Hepatic stellate cell (primary cell): ENCODE data around the gene WNT3A.

Experiments used
- DNase-seq: peaks from one replicate; pipeline ENCODE4 v3.0.0; 2011; ENCODE audit warnings: low spot score

WNT3A gene

DNA sequence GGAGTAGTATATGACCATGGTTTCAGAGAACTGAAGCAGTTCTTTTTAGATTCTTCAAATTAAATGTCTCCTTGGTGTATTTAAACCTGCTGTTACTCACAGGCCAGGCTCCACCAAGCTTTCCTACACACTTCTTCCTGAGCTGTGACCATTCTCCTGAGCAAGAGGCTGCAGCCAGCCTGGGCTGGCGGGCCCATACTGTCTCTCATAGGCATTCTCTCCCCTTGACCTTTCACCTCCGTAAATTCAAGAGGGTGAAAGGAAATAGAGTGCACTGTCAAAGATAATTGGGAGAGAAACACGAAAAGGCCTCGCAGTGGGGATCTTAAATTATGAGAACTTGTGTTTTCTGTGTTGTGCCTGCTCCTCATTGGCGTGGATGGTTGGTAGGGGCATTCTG lies 78.0 kb downstream of the WNT3A start:
- no peak for DNase-seq

GRCh38 chr1:228085287-228085951 lies 78.6 kb downstream of the WNT3A start:
- DNase-seq, result peak; percentile 79

GRCh38 chr1:228087771-228088251 lies 81.0 kb downstream of the WNT3A start:
- DNase-seq, result peak; percentile 64

GRCh38 chr1:228088586-228089498 lies 82.0 kb downstream of the WNT3A start:
- DNase-seq, result no peak

DNA sequence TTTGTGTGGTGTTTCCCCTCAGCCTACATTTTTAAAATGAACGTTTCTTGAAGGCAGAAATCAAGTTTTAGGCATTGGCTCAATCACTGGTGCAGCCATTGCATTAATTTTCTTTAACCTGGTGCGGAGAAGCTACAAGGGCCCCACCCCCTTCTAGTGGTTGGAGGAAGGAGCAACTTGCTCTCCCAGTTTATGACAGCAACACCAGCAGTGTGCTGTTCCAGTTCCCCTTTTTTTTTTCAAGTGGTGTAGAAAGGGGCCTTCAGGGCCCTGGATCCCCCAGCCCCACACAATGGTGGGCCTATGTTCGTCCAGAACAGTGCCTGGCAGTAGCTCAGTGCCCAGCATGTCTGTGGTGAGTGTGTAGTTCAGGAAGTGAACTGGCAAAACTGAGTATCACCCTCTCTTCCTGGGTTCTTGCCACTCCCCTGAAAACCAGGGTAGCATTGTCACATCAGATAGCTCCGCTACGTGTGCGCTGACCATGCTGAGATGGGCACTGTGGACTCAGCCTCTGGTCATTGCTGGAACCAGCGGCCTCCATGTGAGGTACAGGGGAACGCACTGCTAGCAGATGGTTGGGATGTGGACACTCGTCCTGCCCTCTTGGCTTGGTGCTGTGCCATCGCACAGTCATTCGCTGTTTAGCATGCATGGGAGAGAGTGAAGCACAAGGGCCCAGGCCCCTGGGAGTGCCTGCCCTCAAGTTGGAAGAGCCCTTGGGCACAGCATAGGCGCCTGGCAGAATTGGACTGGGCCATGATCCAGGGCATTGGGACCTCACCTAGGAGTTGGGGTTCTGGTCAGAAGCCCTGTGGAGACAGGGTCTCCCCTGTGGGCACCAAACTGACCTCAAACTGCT lies 83.0 kb downstream of the WNT3A start:
- no peak for DNase-seq

- peak; percentile 46 for DNase-seq
Observed at GRCh38 chr1:228090613-228091081, 83.8 kb downstream of the WNT3A start.

DNA sequence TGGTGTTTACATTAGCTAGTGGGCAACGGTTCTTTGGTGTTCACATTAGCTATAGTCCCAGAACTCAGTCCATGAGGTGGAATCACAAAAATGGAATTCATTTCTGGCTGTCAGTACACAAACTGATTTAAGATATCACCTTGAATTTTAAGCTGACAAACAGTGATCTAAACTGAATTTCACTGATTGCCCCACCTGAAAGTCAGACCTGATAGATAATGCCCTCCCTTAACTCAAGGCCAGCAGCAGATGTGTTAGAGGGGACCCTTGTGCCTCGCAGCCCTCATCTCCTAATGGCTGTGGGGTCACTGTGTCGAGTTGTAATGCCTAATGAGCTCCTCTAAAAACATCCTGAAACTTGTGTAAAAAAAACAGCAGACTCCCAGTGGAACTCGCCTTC lies 84.3 kb downstream of the WNT3A start:
- DNase-seq, result no peak

DNA sequence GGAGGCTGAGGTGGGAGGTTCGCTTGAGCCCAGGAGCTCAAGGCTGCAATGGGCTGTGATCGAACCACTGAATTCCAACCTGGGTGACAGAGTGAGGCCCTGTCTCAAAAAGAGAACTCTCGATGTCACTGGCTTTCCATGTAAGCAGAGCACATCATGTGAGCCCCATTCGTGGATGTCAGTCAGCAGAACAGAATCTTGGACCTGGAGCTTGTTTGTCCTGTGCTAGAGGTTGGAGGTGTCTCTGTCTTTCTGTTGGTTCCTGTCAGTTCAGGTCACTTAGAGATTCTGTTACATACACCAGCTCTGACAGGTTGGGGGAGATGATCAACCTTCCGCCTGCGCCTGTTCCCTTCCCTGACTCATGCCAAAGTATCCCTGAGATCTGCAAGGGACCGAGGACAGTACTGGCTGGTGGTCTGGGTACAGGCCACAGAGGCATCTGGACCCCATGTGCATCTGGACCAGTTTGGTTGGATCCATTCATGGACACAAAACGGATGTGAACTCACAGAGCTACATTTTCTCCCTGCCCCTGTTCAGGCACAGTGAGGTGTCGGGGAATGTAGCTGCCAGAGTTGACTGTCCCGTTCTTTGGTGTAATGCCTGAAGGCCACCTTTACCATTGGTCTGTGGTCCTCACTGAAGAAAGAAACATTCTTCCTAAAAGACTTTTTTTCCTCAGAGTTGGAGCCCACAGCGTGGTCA lies 85.7 kb downstream of the WNT3A start:
- no peak for DNase-seq

- no peak for DNase-seq
Observed at GRCh38 chr1:228093050-228093906, 86.5 kb downstream of the WNT3A start.

DNA sequence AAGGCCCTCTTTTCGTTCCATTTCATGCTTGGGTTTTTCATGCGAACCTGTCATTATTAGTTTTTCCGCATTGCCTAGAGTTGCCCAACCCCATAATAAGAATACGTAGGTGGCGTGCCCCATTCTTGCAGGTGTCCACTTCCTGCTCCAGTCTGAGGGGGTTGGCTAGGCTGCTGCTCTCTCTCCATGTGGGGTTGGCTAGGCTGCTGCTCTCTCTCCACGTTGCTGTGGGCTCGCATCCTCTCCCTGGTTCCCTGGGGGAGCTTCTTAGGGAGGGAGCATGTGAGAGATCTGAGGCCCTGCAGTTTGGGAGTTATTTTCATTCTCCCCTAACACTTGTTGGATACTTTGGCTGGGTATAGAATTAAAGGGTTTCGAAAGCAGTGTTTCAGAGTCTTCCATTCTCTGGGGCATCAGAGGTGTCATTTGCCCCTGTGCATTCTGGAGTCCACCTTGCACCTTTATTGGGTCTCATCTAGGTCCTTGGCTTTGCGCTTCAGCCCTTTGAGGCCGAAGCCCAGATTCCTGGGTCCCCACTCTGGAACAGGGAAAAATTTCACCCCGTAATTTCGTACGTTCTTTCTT lies 87.7 kb downstream of the WNT3A start:
- no peak for DNase-seq

DNA sequence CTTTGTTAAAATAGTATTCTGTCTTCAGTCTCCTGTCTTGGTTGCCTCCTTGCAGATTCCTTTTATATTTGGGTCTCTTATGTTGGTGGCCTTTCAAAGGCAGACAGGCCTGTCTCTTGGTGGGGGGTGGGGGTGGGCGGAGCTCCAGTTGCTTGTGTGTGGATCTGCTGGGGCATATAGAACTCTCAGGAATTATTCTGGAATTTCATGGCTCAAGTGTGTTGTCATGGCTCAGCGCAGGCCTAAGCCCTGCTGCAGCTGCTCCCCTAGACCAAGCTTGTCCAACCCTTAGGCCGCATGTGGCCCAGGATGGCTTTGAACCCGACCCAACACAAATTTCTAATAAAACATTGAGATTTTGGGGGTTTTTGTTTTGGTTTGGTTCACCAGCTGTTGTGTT lies 88.4 kb downstream of the WNT3A start:
- no peak for DNase-seq

DNA sequence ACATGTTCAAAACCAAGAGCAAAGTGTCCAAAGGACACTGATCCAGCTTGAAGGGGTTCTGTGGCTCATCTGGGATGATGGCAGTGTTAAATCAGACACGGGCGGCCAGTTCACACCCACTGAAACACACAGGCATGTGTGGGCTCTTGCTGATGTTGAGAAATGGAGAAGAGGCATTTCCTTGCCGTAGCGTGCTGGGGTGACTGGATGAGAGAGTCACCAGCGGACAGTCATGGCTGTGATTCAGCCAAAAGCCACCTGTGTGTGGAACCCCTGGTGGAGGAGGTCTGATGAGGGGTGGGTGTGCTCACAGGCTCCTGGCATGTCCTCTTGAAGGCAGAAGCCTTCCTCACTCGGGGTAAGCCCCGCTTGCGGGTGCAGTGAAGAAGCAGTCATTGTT lies 89.1 kb downstream of the WNT3A start:
- no peak for DNase-seq

DNA sequence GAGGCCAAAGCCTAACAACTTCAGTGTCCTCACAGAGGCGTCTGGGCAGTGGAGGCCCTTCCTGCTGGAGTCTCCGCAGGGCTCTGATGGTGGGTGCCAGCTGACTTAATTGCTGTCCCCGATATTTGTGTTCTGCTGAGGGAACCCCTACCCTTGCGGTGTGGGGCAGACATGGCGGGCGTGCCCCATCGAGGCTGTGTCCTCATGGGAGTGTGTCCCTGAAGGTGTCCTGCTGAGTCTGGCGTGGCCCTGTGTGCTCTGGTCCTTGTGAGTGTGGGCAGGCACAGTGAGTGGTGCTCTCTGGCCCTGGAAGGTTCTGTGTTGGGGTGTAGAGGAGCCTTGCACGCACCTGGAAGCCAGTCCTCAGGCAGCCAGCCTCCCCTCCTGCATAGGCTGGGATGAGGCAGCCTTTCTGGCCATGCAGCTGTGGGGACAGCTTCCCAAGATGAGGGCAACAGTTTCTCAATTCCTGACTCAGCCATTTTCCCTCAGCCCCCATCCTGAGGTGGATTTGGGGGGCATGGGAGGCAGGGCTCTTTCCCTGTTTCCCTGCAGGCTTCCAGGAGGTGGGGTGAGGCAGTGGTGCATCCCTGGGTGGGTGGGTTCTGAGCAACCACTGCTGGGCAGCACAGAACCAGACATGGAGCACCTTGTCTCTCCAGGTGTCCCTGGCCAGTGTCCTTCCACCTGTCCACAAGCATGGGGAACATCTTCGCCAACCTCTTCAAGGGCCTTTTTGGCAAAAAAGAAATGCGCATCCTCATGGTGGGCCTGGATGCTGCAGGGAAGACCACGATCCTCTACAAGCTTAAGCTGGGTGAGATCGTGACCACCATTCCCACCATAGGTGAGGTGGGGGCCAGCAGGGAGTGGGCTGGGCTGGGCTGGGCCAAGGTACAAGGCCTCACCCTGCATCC lies 89.9 kb downstream of the WNT3A start:
- no peak for DNase-seq

DNA sequence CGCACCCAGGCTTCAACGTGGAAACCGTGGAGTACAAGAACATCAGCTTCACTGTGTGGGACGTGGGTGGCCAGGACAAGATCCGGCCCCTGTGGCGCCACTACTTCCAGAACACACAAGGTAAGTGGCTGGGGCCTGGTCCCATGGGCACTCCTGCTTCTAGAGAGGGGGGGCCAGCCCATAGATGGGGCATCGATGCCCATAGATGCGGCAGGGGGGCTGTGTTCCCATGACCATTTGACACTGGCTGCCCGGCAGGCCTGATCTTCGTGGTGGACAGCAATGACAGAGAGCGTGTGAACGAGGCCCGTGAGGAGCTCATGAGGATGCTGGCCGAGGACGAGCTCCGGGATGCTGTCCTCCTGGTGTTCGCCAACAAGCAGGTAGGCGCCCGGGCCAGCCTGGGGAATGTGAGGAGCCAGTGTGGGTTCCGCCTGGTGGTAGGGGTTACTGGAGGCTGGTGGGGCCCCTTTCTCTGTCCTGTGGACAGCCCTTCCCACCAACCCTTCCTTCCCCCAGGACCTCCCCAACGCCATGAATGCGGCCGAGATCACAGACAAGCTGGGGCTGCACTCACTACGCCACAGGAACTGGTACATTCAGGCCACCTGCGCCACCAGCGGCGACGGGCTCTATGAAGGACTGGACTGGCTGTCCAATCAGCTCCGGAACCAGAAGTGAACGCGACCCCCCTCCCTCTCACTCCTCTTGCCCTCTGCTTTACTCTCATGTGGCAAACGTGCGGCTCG lies 90.7 kb downstream of the WNT3A start:
- DNase-seq, result peak; percentile 1

GRCh38 chr1:228098323-228098931 lies 91.6 kb downstream of the WNT3A start:
- peak; percentile 3 for DNase-seq

DNA sequence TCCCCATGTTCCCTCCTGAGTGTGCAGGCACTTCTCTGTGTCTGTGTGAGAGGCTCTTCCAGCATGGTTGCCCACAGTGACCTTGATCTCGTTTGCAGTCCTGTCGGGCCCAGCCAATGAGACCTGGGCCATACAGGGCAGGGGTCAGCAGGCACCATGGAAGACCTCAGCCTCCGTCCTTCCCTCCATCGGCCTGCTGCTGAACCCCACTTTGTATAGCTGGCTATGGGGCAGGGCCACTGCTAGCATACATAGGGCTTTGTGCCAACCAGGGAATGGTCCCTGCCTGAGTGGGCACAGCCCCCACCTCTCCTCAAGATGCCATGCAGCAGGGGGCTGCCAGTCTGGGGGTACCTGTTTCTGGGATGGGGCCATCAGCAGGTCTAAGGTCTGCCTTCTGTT lies 92.5 kb downstream of the WNT3A start:
- peak; percentile 0 for DNase-seq

DNA sequence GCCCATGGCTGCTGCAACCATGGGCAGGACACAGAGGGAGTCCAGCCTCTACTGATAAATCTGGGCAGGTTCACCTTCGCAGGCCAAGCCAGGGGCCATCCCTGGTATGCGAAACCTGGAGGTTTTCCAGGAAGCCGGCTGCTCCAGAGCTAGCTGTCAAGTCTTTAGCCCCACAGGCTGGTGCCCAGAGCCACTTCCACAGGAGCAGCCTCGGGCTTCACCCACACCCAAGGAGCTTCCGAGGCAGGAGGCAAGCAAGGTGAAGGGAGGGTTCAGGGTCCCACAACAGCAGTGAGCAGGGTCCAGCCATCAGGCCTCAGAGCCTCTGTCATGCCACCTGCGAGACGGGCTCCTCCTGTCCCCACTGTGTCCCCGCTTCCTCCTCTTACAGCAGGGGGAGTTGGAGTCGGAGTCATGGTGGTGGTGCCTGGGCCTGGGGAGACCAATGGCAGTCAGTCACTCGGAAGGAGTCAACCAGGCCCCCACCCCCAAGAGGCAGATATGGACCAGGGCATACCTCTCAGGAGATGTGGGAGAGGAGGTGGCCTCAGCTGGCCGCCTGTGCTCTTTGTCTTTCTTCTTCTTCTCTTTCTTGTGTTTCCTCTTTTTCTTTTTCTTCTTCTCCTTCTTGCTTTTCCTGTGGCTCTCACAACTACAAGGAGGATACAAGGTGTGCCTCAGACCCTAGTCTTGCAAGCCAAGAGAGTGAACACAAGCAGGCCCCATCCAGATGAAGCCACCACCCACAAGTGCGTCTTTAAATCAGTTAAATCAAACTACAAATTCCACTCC lies 94.2 kb downstream of the WNT3A start:
- peak; percentile 11 for DNase-seq
